HEK293T (cell line): ENCODE results near the gene NAA38.

Experiments
- FOXK2 ChIP-seq: fragments of 450-650 bp; IDR thresholded peaks from 2 replicates; pipeline ENCODE4 v1.6.1; 2016; ENCODE audit warnings: mild to moderate bottlenecking
- ZNF384 ChIP-seq: fragments of 450-650 bp; IDR thresholded peaks from 2 replicates; pipeline ENCODE4 v1.6.1; 2016

DNA sequence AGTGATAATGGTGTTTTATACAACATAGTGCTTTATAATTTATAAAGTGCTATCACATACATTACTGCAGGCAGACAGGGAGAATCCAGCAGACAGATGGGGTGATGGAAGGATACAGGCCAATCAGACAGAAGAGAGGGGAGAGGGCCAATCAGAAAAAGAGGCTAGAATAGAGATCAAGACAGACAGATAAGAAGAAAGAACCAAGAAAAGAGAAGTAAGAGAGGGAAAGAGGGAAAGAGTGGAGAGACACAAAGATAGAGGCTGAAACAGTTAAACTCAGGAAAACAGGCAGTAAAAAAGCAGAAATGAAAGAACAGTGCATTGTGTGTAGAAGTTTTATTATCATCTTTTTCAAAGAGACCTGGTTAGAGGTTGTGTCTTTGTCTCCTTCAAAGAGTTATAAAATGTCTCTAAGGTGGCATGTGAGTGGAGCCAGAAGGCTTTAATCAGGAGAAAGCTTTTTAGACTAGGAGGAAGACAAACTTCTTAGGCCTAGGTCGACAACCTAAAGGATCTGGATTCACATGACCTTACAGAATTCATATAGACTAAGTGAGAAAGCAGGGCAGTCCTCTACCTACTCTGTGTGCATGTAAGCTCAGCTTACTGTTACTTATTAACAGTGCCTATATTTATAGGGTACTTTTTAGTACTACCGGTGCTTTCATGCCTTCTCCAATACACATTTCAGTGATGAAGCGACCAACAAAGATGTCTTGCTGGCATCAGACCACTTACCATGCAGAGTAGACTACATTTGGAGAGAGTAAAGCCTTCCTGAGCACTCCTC lies 22.9 kb upstream of the NAA38 start:
- TF ChIP-seq ZNF384 (no peak), FOXK2 (no peak)
